Thymus (tissue), 11 donors: ENCODE data around the gene DPF3. TPM values are rescaled to one million over a fixed set of nuclear protein-coding genes. Genes with fewer than 3 reads are reported as not detected.

Experiments used
- DNase-seq, 9 donors: peaks; one replicate each; pipeline ENCODE4 v3.0.0-alpha.2; 2013; ENCODE audit warnings: low spot score in 9 of 9, low read depth in 6 of 9, missing footprints in 1 of 9
- H3K27ac ChIP-seq, 2 donors: one replicate each; pipeline ENCODE4 v1.5.1; 2013; ENCODE audit warnings: control low read depth in 1 of 2, low read depth in 1 of 2, low read length in 1 of 2, mild to moderate bottlenecking in 1 of 2, moderate library complexity in 1 of 2
- H3K27me3 ChIP-seq, 2 donors: one replicate each; pipeline ENCODE4 v1.5.1; 2013; ENCODE audit warnings: low read length in 1 of 2; ENCODE audit not compliant: control insufficient read depth in 2 of 2, insufficient read depth in 1 of 2
- H3K36me3 ChIP-seq, 2 donors: one replicate each; pipeline ENCODE4 v1.5.1; 2013; ENCODE audit warnings: low read length in 1 of 2, mild to moderate bottlenecking in 1 of 2, moderate library complexity in 1 of 2; ENCODE audit not compliant: control insufficient read depth in 2 of 2, insufficient read depth in 2 of 2
- H3K4me1 ChIP-seq, 2 donors: one replicate each; pipeline ENCODE4 v1.5.1; 2013; ENCODE audit warnings: low read length in 2 of 2; ENCODE audit not compliant: control insufficient read depth in 2 of 2, insufficient read depth in 2 of 2
- H3K4me3 ChIP-seq, 2 donors: one replicate each; pipeline ENCODE4 v1.5.1; 2013; ENCODE audit warnings: low read length in 2 of 2, control low read depth in 1 of 2, mild to moderate bottlenecking in 1 of 2
- H3K9me3 ChIP-seq, 2 donors: one replicate each; pipeline ENCODE4 v1.5.1; 2013; ENCODE audit warnings: low read length in 1 of 2, mild to moderate bottlenecking in 1 of 2; ENCODE audit not compliant: control insufficient read depth in 2 of 2, insufficient read depth in 1 of 2
- WGBS: extraction: QIAGEN DNeasy Blood & Tissue Kit; methylation state at CpG from one replicate; pipeline ENCODE4 v1.1.7; 2013; 5-methylcytosine and 5-hydroxymethylcytosine counted together
- polyA plus RNA-seq: library from polyadenylated mRNA; stranded (reverse); fragments of 200-250 nt; gene quantifications from one replicate; pipeline ENCODE4 v1.2.3, GENCODE V29; 2013
- total RNA-seq: library from RNA; stranded (reverse); fragments of 120-200 nt; gene quantifications from one replicate; pipeline ENCODE4 v1.2.4, GENCODE V29; 2013
- donor health status: healthy.

DPF3 gene
- total and polyA plus RNA-seq, 2 donors, result 0.46 to 1.6 TPM

DNA sequence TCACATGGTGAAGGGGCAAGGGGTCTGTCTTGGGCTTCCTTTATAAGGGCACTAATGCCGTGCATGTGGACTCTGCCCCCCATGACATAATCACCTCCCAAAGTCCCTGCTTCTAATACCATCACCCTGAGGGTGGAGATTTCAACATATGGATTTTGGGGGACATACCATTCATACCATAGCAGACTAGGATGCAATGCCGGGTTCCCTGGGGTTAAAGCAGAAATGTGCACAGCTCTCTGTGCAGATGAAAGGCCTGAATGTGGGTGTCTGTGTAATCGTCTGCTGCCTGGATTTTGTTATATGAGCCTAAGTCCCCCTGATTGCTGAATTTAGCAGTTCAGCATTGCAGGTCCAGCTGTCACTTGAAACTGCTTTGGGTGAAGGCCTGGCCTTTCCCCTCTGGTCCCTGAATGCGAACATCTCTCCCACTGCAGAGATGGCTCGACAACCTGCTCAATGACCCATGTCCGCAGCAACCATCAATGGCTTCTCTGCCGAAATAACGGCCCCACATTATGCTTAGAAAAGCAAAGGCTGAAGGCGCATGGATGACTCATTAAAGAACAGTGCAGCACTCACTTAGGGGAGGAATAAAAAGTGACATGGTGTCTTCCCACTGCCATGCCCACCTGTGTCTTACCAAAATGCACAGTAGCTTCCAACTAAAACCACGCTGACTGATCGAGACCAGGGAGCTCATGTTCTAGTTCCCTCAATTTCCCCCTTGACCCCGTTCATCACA, 286.3 kb downstream of the DPF3 start:
- WGBS, result 93% methylated on average over 12 of the region's 12 CpGs
- H3K4me1 ChIP-seq, result peaks cover 0 to 2% of the 10 kb centered on the region in 2 donors
- DNase-seq, result no peak
- H3K27ac ChIP-seq, result no peak overlapping the region
- no peaks in the 10 kb centered on the region for H3K27me3 ChIP-seq
- H3K36me3 ChIP-seq, result no peaks in the 10 kb centered on the region
- no peak overlapping the region for H3K4me3 ChIP-seq
- peaks cover 0 to 6% of the 10 kb centered on the region in 2 donors for H3K9me3 ChIP-seq

DNA sequence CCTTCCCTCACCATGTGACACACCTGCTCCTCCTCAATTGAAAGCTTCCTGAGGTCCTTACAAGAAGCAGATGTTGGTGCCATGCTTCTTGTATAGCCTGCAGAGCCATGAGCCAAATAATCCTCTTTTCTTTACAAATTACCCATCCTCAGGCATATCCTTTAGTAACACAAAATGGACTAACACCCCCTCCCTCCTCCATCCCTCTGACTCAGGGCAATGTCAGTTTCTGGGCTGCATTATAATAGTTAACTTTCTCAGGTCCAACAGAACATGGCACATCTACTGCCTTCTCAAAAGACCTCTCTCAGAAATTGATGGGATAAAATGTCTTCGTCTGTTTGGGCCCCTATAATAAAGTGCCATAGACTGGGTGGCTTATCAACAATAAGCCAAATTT, 287.0 kb downstream of the DPF3 start:
- H3K9me3 ChIP-seq, result peaks cover 0 to 6% of the 10 kb centered on the region in 2 donors
- H3K4me3 ChIP-seq, result no peak overlapping the region
- DNase-seq, result no peak
- WGBS, result 95% methylated on average over 1 of the region's 1 CpG
- no peak overlapping the region for H3K27ac ChIP-seq
- H3K36me3 ChIP-seq, result no peaks in the 10 kb centered on the region
- H3K4me1 ChIP-seq, result peaks cover 0 to 2% of the 10 kb centered on the region in 2 donors
- no peaks in the 10 kb centered on the region for H3K27me3 ChIP-seq

GRCh38 chr14:72605921-72606220, 288.0 kb downstream of the DPF3 start:
- H3K9me3 ChIP-seq, result peaks cover 0 to 6% of the 10 kb centered on the region in 2 donors
- no peak overlapping the region for H3K27ac ChIP-seq
- H3K4me3 ChIP-seq, result no peak overlapping the region
- DNase-seq, result no peak
- H3K36me3 ChIP-seq, result no peaks in the 10 kb centered on the region
- no peaks in the 10 kb centered on the region for H3K27me3 ChIP-seq
- H3K4me1 ChIP-seq, result peaks cover 0 to 6% of the 10 kb centered on the region in 2 donors
- 93% methylated on average over 3 of the region's 3 CpGs for WGBS

GRCh38 chr14:72605096-72605920, 288.6 kb downstream of the DPF3 start:
- Histone ChIP-seq H3K4me3 (no peak overlapping the region), H3K4me1 (peaks cover 0 to 11% of the 10 kb centered on the region in 2 donors), H3K9me3 (peaks cover 0 to 3% of the 10 kb centered on the region in 2 donors), H3K27me3 (no peaks in the 10 kb centered on the region), H3K36me3 (no peaks in the 10 kb centered on the region), H3K27ac (no peak overlapping the region)
- DNase-seq, result no peak
- WGBS, result 91% methylated on average over 18 of the region's 18 CpGs

DNA sequence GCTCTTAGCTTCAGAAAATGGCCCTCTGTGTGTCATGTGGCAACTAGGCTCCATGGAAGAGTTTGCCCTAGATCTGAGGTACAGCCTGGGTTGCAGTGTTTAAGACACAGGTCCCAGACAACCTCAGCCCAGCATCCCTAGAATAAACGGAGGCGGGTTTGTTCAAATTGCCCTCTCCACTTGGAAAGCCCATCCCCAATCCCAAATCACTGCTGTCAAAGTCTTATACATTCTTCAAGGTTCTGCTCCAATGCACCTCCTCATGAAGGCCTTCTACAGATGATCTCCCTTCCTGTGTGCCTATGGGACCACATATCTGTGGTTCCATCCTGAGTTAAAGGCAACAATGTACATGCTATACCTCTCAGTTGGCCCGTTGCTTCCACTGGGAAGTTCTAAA, 289.8 kb downstream of the DPF3 start:
- Histone ChIP-seq H3K27me3 (no peaks in the 10 kb centered on the region), H3K9me3 (peaks cover 0 to 3% of the 10 kb centered on the region in 2 donors), H3K4me1 (peaks cover 0 to 19% of the 10 kb centered on the region in 2 donors), H3K4me3 (no peak overlapping the region), H3K27ac (no peak overlapping the region), H3K36me3 (no peaks in the 10 kb centered on the region)
- 99% methylated on average over 3 of the region's 3 CpGs for WGBS
- no peak for DNase-seq

- Histone ChIP-seq H3K4me1 (peaks cover 0 to 24% of the 10 kb centered on the region in 2 donors), H3K27ac (no peak overlapping the region), H3K9me3 (peaks cover 0 to 3% of the 10 kb centered on the region in 2 donors), H3K27me3 (no peaks in the 10 kb centered on the region), H3K4me3 (no peak overlapping the region), H3K36me3 (no peaks in the 10 kb centered on the region)
- 92% methylated on average over 4 of the region's 4 CpGs for WGBS
- no peak for DNase-seq
These were observed 290.3 kb downstream of the DPF3 start for GRCh38 chr14:72603639-72604038.

DNA sequence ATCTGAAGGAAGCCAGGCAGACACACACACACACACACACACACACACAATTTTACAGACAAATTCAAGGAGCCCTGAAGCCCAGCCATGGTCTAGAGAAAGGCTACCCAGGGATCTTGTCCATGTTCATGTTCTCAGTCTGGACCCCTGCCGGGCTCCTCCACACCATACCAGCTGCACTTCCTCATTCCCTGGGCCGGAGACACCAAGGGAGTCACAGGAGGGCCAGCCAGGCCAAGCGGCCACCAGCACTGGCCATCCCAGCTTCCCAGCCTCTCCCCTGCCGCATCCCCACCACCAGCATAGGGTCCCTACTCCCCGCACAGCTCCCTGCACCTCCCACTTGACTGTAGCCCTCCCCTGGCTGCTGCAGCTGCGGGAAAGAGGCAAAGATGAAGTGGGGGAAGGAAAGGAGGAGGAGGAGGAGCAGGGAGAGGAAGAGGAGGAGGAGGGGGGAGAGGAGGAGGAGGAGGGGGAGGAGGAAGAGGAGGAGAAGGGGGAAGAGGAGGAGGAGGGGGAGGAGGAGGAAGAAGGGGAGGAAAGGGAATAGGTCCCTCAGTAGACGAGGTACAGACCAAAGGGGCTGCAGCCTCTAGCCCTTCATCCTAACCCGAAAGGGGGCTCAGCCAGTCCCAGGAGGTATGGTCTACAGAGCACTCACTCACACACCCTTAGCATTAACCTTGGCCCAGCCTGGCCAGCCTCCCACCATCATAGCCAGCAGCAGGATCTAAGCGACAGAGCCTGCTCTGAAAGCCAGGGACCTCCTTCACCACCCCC, 293.2 kb downstream of the DPF3 start:
- no peak for DNase-seq
- H3K27ac ChIP-seq, result no peak overlapping the region
- no peaks in the 10 kb centered on the region for H3K36me3 ChIP-seq
- H3K27me3 ChIP-seq, result no peaks in the 10 kb centered on the region
- peaks cover 0 to 35% of the 10 kb centered on the region in 2 donors for H3K4me1 ChIP-seq
- peaks cover 0 to 3% of the 10 kb centered on the region in 2 donors for H3K9me3 ChIP-seq
- WGBS, result 68% methylated on average over 9 of the region's 9 CpGs
- H3K4me3 ChIP-seq, result no peak overlapping the region

- 77% methylated on average over 16 of the region's 16 CpGs for WGBS
- Histone ChIP-seq H3K36me3 (no peaks in the 10 kb centered on the region), H3K4me3 (no peak overlapping the region), H3K27me3 (no peaks in the 10 kb centered on the region), H3K9me3 (peaks cover 0 to 3% of the 10 kb centered on the region in 2 donors), H3K4me1 (peaks cover under 1 to 38% of the 10 kb centered on the region in 2 donors), H3K27ac (no peak overlapping the region)
- peak in 1 of 9 donors; percentile 7 for DNase-seq
These were observed 294.1 kb downstream of the DPF3 start for GRCh38 chr14:72599579-72600470.
